A673 (cell line): ENCODE measurements around the gene SEMA4C.

Source experiments
- CTCF ChIP-seq: fragments of 300-800, 200-600 bp; sonication (generic); conservative IDR thresholded peaks from 2 replicates; pipeline ENCODE4 v1.5.1; 2017; ENCODE audit warnings: low read depth, mild to moderate bottlenecking, antibody characterized with exemption, low read length, moderate library complexity, mixed read lengths
- EZH2 ChIP-seq: fragments of 200-600 bp; sonication (generic); IDR thresholded peaks from 2 replicates; pipeline ENCODE4 v1.6.1; 2017; ENCODE audit warnings: borderline replicate concordance, low read depth, mild to moderate bottlenecking, mixed read lengths, antibody characterized with exemption, low read length; ENCODE audit not compliant: poor library complexity, severe bottlenecking

- TF ChIP-seq CTCF (no peak), EZH2 (no peak)
Observed at GRCh38 chr2:96839293-96839874, 30.5 kb downstream of the SEMA4C start.
